ENCODE data around the gene TSSK6.

DNA sequence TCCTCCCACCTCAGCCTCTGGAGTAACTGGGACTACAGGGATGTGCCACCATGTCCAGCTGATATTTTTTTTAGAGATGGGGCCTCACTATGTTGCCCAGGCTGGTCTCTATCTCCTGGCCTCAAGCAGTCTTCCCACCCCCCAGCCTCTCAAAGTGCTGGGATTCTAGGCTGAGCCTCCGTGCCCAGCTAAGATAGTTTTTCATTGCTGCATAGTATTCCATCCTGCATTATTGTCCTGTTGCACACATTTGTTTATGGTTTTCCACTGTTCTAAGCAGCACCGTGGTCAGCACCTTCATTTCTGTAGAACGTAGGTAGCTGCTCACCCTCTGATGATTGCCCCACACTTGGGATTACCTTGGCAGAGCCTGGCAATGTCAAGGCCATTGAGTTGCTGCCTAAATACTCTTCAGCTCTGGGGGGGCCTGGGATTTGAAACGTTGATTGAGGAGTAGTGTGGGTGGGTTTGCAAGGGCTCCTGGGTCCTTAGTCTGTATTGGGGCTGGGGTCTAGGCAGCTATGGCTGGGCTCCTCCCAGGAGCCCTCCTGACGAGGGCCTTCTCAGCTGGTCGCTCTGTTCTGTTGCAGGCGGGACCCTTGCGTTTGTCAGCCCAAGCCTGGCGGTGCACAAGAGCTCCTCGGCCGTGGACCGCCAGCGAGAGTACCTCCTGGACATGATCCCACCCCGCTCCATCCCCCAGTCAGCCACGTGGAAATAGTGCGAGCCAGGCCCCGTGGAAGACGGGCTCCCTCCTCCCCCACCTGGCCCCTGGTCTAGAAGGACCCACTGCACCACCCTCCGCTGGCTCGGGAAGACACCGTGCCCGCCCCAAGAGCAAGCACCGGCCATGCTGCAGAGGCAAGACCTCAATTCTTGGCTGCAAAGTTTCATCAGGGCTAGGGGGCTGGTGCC lies 10.3 kb downstream of the TSSK6 start:
- TF ChIP-seq JUNB (IDR thresholded peaks at IDR 0.05; ENCODE audit: unreplicated experiment) (no peak), POLR2AphosphoS5 (IDR thresholded peaks at IDR 0.05; ENCODE audit: low read depth) (no peak), EZH2 (IDR thresholded peaks at IDR 0.05; ENCODE audit: low read depth, unreplicated experiment) (no peak), ZNF114 (CRISPR knock-in tag; IDR thresholded peaks at IDR 0.05) (no peak), EZH2phosphoT487 (IDR thresholded peaks at IDR 0.05; ENCODE audit: unreplicated experiment) (no peak), CREB1 (CRISPR knock-in tag; IDR thresholded peaks at IDR 0.05; ENCODE audit: low read depth) (no peak)
- TF ChIP-seq, protein P1, sequence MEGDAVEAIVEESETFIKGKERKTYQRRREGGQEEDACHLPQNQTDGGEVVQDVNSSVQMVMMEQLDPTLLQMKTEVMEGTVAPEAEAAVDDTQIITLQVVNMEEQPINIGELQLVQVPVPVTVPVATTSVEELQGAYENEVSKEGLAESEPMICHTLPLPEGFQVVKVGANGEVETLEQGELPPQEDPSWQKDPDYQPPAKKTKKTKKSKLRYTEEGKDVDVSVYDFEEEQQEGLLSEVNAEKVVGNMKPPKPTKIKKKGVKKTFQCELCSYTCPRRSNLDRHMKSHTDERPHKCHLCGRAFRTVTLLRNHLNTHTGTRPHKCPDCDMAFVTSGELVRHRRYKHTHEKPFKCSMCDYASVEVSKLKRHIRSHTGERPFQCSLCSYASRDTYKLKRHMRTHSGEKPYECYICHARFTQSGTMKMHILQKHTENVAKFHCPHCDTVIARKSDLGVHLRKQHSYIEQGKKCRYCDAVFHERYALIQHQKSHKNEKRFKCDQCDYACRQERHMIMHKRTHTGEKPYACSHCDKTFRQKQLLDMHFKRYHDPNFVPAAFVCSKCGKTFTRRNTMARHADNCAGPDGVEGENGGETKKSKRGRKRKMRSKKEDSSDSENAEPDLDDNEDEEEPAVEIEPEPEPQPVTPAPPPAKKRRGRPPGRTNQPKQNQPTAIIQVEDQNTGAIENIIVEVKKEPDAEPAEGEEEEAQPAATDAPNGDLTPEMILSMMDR (conservative IDR thresholded peaks at IDR 0.05; ENCODE audit: low read depth in 2 of 2), result no peak
- TF ChIP-seq, protein P2, sequence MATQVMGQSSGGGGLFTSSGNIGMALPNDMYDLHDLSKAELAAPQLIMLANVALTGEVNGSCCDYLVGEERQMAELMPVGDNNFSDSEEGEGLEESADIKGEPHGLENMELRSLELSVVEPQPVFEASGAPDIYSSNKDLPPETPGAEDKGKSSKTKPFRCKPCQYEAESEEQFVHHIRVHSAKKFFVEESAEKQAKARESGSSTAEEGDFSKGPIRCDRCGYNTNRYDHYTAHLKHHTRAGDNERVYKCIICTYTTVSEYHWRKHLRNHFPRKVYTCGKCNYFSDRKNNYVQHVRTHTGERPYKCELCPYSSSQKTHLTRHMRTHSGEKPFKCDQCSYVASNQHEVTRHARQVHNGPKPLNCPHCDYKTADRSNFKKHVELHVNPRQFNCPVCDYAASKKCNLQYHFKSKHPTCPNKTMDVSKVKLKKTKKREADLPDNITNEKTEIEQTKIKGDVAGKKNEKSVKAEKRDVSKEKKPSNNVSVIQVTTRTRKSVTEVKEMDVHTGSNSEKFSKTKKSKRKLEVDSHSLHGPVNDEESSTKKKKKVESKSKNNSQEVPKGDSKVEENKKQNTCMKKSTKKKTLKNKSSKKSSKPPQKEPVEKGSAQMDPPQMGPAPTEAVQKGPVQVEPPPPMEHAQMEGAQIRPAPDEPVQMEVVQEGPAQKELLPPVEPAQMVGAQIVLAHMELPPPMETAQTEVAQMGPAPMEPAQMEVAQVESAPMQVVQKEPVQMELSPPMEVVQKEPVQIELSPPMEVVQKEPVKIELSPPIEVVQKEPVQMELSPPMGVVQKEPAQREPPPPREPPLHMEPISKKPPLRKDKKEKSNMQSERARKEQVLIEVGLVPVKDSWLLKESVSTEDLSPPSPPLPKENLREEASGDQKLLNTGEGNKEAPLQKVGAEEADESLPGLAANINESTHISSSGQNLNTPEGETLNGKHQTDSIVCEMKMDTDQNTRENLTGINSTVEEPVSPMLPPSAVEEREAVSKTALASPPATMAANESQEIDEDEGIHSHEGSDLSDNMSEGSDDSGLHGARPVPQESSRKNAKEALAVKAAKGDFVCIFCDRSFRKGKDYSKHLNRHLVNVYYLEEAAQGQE (IDR thresholded peaks at IDR 0.05; ENCODE audit: unreplicated experiment), result no peak
- TF ChIP-seq, protein P3, sequence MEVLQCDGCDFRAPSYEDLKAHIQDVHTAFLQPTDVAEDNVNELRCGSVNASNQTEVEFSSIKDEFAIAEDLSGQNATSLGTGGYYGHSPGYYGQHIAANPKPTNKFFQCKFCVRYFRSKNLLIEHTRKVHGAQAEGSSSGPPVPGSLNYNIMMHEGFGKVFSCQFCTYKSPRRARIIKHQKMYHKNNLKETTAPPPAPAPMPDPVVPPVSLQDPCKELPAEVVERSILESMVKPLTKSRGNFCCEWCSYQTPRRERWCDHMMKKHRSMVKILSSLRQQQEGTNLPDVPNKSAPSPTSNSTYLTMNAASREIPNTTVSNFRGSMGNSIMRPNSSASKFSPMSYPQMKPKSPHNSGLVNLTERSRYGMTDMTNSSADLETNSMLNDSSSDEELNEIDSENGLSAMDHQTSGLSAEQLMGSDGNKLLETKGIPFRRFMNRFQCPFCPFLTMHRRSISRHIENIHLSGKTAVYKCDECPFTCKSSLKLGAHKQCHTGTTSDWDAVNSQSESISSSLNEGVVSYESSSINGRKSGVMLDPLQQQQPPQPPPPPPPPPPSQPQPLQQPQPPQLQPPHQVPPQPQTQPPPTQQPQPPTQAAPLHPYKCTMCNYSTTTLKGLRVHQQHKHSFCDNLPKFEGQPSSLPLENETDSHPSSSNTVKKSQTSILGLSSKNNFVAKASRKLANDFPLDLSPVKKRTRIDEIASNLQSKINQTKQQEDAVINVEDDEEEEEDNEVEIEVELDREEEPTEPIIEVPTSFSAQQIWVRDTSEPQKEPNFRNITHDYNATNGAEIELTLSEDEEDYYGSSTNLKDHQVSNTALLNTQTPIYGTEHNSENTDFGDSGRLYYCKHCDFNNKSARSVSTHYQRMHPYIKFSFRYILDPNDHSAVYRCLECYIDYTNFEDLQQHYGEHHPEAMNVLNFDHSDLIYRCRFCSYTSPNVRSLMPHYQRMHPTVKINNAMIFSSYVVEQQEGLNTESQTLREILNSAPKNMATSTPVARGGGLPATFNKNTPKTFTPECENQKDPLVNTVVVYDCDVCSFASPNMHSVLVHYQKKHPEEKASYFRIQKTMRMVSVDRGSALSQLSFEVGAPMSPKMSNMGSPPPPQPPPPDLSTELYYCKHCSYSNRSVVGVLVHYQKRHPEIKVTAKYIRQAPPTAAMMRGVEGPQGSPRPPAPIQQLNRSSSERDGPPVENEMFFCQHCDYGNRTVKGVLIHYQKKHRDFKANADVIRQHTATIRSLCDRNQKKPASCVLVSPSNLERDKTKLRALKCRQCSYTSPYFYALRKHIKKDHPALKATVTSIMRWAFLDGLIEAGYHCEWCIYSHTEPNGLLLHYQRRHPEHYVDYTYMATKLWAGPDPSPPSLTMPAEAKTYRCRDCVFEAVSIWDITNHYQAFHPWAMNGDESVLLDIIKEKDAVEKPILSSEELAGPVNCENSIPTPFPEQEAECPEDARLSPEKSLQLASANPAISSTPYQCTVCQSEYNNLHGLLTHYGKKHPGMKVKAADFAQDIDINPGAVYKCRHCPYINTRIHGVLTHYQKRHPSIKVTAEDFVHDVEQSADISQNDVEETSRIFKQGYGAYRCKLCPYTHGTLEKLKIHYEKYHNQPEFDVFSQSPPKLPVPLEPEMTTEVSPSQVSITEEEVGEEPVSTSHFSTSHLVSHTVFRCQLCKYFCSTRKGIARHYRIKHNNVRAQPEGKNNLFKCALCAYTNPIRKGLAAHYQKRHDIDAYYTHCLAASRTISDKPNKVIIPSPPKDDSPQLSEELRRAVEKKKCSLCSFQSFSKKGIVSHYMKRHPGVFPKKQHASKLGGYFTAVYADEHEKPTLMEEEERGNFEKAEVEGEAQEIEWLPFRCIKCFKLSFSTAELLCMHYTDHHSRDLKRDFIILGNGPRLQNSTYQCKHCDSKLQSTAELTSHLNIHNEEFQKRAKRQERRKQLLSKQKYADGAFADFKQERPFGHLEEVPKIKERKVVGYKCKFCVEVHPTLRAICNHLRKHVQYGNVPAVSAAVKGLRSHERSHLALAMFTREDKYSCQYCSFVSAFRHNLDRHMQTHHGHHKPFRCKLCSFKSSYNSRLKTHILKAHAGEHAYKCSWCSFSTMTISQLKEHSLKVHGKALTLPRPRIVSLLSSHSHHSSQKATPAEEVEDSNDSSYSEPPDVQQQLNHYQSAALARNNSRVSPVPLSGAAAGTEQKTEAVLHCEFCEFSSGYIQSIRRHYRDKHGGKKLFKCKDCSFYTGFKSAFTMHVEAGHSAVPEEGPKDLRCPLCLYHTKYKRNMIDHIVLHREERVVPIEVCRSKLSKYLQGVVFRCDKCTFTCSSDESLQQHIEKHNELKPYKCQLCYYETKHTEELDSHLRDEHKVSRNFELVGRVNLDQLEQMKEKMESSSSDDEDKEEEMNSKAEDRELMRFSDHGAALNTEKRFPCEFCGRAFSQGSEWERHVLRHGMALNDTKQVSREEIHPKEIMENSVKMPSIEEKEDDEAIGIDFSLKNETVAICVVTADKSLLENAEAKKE (CRISPR knock-in tag; IDR thresholded peaks at IDR 0.05), result no peak

All from GM23338 (cell line).